COLO668 (cell line): Measurements from ENCODE around the gene NRCAM.

Experiments used
- DNase-seq: peaks from one replicate; lab custom pipeline; 2025; ENCODE audit not compliant: unreplicated experiment; lab: John Stamatoyannopoulos, UW

Gene NRCAM

DNA sequence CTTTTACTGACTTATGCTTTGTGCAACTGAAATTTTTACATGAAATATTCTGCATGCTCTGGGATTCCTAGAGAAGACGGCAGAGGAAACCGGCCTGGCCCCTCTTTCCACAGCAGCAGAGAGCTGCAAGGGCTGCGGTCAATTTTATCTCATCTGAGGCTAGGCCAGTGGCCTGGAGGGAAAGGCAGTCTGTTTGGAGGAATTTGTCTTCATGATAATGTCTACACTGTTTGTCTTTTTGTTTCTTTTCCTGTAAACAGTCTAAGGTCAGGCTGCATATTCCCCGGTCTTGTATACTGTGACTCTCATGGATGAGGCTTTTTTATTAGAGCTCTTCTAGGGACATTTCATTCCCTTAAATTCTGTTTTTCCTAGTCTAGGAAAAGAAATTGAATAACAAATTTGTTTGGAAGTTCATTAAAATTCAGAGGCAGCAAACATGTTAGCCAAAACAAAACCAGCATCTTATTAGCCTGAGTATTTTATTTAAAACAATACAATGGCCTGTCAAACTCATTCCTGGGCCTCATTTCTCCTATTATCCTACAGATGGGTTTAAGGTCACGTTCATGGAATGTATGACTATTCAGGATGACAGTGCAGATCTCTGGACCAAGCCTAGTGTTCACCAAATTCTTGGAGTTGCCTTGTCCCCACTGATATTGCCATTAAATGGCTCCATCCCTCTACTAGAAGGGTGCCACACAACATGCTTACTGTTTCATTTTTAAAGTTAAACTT, 352.5 kb downstream of the NRCAM start:
- no peak for DNase-seq

DNA sequence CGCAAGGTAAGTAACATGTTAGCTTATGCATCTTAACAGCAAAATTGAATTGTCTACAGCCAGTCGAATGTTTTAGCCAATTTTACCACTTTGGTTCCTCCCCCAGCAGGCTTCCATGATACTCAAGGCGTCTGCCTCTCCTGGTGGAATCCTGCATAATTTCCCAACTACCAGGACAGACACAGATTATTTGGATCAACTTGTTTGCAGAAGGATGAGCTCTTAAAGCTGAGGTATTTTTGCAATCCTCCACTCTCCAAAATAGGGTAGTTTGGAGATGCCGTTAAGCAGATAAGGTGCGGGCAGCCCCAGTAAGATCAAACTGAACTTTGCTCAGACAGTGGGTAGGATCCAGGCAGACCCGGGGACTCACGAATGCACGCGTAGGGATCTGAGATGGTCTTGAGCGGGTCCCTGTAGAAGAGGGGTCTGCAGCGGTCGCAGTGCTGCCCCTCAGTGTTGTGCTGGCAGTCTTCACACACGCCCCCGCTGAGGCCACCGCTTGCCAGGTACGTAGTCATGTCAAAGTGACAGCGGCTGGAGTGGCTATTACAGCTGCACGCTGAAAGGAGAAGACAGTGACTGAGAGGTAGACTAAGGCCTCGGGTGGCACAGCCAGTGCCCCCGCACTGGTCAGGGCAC, 353.4 kb downstream of the NRCAM start:
- DNase-seq = no peak

DNA sequence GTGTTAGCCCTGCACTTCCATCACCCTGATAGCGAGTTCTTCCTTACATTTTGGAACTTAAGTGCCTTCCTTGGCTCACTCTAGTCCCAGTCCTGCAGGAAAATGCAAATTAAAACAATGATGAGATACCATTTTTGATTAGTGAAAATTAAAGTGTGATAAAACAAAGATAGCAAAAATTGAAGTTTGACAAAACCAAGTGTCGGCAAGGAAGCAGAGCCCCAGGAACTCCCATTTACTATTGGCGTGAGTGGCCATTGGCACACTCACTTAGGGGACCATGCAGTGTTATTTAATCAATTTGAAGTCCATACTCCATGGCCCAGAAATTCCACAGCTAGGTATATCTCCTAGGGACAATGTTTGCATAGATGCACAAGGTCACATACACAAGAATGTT, 354.5 kb downstream of the NRCAM start:
- DNase-seq = no peak

DNA sequence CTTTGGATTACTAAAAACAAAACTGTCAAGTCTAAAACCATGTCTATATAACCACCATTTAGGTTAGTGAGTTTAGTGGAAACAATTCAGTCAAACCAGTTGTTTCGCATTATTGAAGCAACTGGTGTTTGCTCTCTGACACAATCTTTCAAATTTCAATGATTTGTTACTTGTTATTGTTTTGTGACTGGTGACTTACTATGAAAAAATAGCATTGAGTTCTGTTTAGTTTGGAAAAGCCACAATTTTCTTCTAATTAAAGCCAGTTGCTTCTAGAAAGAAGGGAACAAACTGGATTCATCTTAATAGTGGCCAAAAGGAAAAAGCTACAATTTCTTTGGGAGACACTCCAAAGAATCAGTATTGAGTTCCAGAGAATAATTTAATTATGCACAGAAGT, 356.5 kb downstream of the NRCAM start:
- no peak for DNase-seq

DNA sequence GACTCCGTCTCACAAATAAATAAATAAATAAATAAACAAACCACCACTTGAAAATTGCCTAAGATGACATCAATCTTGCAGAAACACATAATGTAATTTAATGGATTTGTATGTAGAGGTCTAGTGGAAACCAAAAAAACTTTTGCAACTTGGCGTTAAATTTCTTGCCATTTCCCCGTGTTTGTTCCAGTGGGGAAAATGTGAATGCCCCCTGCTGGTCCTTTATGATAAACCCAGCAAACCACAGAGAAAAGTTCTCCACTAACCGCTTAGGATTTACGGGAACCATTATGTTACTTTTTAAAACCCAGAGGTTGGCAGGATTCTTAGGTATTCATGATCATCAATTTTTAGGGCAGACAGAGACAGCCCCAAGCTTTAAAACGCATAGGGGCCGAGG, 358.5 kb downstream of the NRCAM start:
- DNase-seq = no peak
